GM21423 (cell line): ENCODE data around the gene PLA2G2A.

Experiments used
- ATAC-seq: cut with Tn5 transposase; IDR thresholded peaks from one replicate; pipeline ENCODE4 v1.9.1; 2021; ENCODE audit warnings: mild to moderate bottlenecking, moderate library complexity; ENCODE audit not compliant: unreplicated experiment

The PLA2G2A gene

DNA sequence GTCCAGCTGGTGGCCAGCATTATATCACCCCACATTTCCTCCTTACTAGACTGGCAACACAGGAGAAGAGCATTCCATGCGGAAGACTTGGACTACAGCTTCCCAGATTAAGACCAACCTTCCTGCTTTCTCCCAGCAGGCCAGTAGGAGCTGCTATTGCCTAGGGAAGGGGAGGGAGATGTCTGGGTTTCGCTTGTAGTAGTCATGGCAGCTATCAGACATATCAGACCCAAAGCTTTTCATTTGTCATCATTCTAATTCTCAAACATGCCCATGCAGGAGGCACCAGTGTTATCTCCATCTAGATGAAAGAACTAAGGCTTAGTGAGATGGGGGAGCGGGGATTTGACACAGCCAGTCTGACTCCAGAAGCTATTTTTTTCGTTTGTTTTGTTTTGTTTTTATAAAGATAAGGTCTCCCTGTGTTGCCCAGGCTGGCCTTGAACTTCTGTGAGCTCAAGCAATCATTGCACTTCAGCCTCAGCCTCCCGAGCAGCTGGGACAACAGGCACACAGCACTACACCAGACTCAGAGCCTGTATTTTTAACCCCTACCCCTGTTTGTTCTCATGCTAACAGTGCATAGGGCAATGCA lies 4.5 kb downstream of the PLA2G2A start:
- ATAC-seq = no peak

DNA sequence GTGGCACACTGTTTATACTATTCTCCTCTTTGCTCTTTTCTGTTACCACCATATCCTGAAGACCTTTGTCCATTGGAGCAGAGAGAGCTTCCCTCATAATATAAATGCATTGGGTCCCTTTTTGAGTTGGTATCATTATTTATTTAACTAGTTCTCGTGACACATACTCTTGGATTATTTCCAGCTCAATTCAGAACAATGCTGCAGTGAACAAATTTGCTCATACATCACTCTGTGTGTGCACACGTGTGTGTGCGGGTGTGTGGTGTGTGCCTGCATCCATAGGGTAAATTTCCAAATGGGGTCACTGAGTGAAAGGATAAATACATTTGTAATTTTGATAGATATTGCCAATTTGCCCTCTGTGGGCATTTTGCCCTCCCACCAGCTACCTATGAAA lies 5.8 kb downstream of the PLA2G2A start:
- ATAC-seq = no peak

DNA sequence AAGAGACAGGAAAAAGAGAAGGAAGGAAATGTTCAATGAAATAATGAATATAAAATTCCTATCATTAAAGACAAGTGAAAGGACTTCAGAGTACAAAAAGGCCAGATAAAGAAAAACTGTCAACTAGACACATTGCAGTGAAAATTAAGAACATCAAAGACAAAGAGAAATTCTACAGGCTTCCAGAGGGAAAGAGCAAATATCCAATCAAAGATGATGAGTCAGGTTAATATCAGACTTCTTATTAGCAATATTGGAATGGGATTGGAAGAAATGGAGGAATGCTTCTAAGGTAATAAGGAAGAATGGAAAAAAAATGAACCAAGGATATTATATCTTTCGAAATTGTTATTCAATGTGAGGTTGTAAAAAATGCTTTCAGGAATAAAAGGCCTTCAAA lies 7.8 kb downstream of the PLA2G2A start:
- ATAC-seq = no peak

DNA sequence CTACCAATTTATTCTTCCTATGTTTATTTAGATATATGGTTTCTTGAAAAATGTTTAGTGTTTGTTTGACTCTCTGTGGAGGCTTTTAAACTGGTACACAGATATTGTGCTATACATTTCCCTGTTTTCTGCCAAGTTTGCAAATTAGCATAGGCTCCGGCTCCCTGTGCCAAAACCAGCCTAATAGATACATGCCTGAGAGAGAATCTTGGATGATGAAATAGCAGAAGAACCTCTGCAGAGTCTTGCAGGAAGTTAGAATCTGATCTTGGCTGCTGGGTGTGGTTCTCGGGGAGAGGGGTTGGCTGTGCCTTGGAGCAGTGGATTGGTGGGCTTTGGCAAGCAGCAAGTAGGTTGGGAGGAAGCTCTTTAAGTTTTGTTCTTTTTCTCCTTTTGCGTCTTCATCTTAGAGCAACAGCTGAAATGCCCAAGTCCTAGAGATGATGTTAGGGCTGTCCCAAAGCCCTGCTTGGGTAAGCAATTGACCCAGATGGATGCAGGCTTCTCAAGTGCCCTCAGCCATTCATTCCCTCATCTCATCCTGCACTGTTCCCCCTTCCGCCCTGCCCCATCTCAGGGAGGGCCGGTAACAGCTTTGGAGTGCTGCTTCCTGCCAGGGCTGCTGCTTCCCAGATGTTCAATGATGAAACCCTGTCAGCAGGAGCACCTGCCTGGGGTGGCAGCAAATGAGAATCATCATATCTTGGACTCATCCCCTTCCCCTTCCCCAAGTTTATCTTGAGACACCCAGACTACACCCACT lies 9.3 kb downstream of the PLA2G2A start:
- no peak for ATAC-seq

DNA sequence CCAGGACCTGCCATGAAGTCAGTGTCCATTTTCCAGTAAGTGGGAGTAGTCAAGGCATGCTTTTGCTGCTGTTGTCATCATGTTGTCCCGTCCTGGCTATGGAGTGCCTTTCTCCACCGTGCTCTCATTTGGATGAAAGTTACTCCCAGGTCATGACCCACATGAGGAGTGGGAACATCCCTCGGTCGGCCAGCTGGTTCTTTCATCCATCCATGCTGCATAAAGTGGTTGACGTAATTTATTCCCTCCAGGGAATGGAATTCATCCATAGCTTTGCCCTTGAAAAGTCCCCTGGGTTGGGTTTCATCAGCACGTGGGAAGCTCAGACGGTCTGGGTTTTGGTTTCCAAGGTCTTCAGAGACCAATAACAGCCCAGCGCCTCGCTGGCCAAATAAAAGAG lies 11.6 kb downstream of the PLA2G2A start:
- ATAC-seq = no peak

DNA sequence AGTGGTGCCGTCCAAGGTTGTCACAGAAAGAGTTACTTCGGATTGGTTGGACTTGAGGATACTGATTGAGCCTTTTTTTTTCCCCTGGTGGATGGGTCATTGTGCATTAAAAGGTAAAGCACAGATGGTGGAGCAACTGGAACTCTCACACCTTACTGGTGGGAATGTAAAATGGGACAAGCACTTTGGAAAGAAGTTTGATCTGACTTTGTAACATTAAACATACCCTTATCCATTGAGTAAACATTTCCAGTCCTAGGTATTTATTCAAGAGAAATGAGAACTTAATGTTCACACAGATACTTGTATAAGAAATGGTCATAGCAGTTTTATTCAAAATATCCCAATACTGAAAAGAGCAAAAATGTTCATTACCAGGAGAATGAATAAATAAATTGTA lies 14.9 kb downstream of the PLA2G2A start:
- no peak for ATAC-seq

DNA sequence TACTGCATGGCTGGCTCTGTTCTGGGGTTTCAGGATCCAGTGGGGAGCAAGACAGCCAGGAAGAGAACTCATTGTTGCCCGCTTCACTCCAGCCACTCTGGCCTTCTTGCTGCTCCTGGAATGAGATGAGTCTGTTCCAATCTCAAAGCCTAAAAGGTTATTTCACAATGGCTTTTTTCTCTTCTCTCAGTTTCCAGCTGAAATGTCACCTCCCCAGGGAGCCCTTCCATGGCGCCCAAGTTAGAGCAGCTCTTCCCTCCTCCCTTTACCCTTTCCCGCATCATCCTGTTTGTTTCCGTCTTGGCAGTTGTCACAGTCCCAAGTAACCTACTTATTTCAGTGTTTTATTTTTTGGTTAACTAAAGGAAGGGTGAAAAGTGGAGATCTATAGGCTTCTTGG lies 15.8 kb downstream of the PLA2G2A start:
- no peak for ATAC-seq

DNA sequence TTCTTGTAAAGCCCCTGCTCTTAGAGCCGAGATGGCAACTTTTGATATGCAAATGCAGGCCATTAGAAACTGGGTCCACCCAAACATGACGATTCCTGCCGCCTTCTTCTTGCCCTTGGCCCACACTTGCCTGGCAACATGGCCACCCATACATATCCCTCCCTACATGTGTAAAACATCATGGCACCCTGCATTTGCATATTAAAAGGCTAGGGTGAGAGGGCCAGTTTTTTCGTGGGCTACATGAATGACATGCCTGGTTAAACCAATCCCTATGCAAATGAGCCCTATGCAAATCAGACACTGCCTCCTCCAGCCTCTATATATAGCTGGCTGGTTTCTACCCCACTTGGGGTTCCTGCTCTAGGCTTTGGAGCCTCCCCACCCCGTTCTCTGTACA lies 18.8 kb downstream of the PLA2G2A start:
- no peak for ATAC-seq

DNA sequence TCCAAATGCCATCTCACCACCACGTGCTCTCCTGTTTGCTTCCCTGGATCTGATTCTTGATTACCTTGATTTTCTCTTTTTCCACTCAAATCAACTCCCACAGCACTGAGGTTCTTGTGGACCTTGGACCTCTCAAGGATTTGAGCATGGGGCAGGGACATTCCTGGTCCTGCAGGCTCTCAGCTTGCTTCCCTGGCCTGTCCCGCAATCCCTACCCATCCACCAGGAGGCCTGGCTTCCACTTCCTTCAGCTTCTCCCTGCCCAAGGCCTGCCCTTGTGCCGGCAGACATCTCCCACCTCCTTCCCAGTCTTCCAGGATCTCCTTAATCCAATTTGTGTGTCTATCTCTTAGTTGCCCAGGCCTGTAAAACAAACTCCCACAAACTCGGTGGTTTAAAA lies 21.6 kb downstream of the PLA2G2A start:
- ATAC-seq = no peak

DNA sequence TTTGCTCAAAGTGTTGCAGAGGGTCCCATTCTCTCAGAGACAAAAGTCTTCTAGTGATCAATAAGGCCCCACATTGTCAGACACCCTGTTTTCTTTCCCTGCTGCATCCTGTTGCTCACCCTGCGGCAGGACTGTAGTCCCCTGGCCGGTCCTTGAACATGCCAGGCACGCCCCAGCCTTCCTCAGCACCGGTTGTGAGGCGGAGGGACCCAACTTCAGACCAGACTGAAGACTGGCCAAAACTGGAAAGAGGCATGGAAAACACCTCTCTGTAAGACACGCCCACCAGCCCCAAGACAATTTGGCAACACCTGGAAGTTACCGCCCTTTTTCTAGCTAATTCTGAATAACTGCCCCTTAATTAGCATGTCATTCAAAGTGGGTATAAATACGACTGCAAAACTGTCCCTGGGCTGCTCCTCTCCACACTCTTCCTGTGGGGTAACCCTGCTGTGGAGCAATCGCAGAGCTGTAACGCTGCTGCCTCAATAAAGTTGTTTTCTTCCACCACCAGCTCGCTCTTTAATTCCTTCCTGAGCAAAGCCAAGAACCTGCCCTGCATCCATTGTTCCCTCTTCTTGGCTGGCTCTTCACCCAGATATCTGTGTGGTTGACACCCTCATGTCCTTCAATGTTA lies 23.8 kb downstream of the PLA2G2A start:
- ATAC-seq = no peak

DNA sequence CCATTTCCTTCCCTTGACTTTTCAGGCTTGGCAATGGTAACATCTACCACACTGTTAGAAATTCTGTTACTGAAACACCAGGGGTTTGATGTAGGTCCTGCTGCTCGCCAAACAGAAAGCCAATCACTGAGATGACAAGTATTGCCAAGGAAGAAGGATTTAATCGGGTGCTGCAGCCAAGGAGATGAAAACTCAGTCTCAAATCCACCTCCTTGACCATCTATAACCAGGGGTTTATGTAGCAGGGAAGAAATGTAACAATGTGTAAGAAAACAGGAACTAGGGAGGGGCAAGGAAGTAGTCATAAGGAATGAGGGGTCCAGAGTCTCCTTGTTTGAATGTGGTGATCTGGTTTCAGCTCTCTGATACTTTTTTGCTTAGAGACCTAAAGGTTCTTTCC lies 25.4 kb downstream of the PLA2G2A start:
- no peak for ATAC-seq

DNA sequence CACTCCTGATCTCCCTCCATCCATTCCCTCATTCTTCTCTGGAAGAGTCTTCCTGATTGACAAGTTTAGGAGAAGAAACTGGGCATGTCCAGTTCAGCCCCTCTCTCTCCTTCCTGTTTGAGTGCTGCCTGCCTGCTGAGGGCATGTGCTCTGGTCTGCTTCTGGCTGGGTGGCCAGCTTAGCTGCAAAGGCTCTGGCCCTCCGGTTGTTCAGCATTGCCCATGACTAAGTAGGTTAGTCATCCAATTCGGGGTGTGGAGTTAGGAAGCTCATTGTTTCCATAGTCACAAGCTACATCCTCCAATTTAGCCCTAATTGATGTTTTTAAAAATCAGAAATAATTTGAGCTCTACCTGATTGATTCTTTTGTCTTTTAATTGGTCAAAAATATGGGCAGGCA lies 30.4 kb downstream of the PLA2G2A start:
- ATAC-seq = no peak

DNA sequence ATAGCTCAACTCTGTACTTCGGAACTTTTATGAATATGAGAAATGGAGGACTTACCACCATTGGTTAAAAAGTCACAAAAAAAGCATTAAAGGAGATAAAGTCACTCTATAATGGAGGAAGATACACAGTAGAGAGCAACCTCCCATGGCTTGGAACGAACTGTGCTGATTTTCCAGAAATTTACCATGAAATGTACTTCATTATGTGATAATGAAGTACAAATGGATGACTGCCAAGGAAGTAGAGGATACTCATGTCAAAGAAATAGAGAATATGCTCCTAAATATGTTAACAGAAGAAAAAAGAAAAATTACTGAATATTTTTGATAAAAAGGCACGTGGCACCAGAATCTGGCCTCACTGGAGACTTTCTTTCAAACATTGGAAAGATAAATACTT lies 32.4 kb downstream of the PLA2G2A start:
- ATAC-seq = no peak

DNA sequence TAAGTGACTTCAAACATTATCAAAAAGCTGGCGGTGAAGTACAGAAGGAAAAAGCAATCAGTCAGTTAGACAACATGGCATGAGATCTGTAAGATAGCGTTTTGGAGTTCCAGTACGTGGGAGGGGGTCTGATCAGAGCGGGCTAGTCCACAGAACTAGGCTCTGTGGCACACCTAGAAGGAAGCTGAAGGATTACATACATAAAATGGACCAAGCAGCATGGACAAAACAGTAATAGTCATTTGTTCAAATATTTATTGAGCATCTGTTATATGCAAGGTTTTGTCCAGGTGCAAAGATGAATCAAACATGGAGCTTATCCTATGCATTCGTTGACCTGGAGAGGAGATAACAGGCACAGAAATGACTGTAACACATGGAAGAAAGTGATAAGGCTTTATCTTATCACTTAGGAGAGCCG lies 33.1 kb downstream of the PLA2G2A start:
- no peak for ATAC-seq

DNA sequence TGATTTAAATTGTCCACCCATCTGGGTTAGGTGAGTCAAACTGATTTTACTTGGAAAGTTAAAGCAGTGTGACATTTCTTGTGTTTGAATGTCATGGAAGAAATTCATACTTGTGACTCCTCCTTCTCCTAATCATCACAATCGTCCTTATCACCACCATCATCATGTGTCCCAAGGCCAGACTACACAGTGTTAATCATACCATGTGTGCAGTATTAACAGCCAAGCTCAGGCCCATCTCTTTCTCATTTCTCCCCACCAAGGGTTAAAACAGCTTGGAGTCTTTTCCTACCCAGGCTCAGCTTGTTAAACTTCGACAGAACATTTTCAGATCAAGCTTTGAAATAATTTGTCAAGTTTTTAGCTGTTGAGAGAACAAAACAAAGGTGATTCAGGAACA lies 33.5 kb downstream of the PLA2G2A start:
- ATAC-seq = no peak

DNA sequence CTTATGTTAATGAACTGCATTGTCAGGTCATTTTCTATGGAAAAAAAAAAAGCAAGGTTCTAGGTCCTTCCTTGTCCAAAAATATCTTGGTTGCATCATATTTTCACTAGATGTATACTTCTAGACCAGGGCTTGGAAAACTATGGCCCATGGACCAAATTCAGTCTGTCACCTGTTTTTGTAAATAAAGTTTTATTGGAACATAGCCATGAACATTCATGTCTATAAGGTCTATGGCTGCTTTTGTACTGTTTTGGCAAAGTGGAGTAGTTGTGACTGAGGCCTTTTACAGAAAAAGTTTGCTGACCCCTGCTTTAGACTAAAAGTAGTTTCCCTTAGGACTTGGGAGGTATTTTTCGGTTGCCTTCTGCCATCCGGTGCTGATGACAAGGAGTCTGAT lies 36.8 kb downstream of the PLA2G2A start:
- ATAC-seq = no peak

DNA sequence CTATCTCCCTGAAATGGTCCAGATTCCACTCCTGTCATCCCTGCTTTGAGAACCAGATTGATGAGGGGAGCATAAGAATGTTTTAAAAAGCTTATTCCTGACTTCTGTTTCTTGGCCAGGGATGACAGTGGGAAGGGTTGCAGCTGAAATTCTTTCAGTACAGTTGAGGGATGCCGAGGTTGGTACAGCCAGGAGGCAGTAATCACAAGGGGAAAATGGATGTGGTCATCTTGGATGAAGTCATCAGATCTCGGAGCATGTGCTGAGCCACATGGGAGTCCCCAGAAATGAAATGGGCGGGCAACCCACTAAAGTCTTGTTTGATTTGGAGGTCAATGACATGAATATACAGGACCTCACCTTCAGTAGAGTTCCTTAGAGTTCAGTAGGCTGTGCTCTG lies 37.3 kb downstream of the PLA2G2A start:
- no peak for ATAC-seq

DNA sequence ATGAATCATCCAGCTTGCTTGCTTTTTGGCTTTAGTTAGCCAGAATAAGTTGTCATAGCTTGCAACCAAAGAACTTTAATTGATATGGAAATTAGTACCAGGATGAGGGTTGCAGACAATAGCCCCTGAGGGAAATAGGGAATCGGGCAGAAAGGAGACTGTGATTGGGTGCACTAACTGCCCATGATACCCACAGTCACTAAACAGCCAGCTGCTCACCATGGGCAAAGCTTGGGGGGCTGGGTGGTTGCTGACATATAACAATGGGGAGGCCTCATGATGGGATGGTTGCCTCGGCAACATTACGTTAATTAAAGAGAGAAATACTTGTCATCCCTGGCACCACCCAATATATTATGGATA lies 38.2 kb downstream of the PLA2G2A start:
- no peak for ATAC-seq

DNA sequence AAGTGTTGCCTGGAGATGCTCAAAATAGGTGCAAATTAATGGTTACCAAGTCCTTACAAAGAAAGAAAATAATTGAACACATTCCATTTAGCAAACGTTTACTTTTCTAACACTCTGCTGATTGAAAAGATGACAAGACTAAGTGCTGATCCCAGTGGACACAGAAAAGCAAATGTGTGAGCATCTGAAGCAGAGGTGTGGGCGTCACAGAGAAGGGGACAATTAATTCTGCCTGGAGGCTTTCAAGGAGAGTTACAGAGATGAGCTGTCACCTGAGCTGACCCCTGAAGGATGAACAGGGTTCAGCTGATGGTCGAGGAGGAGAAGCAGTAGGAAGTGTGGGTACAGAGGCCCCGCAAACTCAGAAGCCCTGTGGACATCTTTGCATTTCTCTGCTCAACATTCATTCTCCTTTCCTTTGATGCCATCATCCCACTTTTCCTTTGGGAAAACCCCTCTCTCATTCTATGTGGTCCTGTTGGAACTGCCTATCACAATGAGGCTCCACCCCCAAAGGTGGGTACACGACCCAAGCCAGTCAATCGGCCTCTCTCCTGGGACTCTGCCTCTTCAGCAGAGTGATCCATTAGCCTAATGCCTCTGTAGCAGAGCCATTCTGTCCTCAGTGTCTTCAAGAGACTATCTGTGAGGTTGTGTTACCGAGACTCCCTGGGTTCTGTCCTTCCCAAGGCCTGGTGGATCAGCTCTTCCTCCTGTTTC lies 38.8 kb downstream of the PLA2G2A start:
- ATAC-seq = no peak

DNA sequence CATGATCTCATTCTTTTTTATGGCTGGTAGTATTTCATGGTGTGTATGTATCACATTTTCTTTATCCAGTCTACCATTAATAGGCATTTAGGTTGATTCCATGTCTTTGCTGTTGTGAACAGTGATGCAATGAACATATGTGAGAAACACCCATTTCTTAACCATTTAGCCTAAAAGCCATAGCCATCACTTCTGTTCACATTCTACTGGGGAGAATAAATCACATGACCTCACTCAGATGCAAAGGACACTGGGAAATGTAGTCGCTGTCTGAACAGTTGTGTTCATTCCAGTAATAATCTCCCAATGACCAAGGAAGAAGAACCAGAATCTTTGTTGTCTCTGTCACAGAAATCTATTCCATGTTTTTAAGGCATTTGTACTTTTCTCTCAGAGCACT lies 40.9 kb downstream of the PLA2G2A start:
- ATAC-seq = no peak

DNA sequence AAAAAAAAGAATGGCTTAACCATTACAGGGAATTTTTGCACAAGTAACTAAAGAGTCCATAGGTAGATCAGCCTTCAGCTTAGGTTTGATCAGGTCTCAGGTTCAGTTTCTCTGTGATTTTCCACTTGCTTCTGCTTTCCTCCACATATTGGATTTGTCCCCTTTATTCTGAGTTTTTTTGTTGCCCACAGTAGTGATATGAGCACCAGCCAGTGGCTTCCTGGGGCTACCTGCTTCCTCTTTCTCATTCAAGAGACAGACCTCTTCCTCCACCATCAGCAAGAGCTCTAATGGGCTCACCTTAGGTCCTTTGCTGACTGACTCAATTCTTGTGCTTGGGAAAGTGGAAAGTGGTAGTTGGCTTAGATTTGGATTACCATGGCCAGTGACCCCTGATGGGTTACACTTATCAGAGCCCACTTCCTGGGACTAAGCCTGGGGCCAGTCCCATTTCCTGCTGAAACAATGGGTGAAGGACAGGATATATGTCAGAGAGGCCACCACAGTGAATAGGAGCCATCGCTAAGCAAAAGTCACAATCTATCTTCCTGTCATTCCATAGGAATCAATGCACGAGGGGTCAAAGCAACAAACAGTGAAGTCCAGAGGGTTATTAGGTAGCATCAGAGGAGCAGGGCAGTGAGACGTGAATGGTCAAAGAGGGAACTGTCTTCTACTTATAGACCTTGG lies 43.2 kb downstream of the PLA2G2A start:
- no peak for ATAC-seq
